NCI-H128 (cell line): ENCODE results near the gene ST8SIA6.
A peak's percentile ranks its signal among the peaks of the same experiment; 100 is the strongest.

ENCODE experiments used
- DNase-seq: peaks from one replicate; lab custom pipeline; 2025; ENCODE audit not compliant: unreplicated experiment; lab: John Stamatoyannopoulos, UW

Gene ST8SIA6

GRCh38 chr10:17387861-17388503, 66.4 kb downstream of the ST8SIA6 start:
- DNase-seq, result peak; percentile 7

GRCh38 chr10:17386616-17387075, 67.7 kb downstream of the ST8SIA6 start:
- DNase-seq, result no peak

- no peak for DNase-seq
Measured at GRCh38 chr10:17386021-17386420, 68.4 kb downstream of the ST8SIA6 start.

GRCh38 chr10:17385066-17385465, 69.3 kb downstream of the ST8SIA6 start:
- DNase-seq, result no peak

- no peak for DNase-seq
Measured at GRCh38 chr10:17383801-17384555, 70.4 kb downstream of the ST8SIA6 start.

GRCh38 chr10:17381502-17382142, 72.8 kb downstream of the ST8SIA6 start:
- DNase-seq, result no peak

GRCh38 chr10:17380888-17381287, 73.5 kb downstream of the ST8SIA6 start:
- no peak for DNase-seq

GRCh38 chr10:17380016-17380415, 74.4 kb downstream of the ST8SIA6 start:
- no peak for DNase-seq

GRCh38 chr10:17379151-17379690, 75.2 kb downstream of the ST8SIA6 start:
- no peak for DNase-seq

- no peak for DNase-seq
Measured at GRCh38 chr10:17375936-17376584, 78.3 kb downstream of the ST8SIA6 start.

GRCh38 chr10:17368708-17369272, 85.6 kb downstream of the ST8SIA6 start:
- no peak for DNase-seq

- DNase-seq, result no peak
Measured at GRCh38 chr10:17366705-17367104, 87.7 kb downstream of the ST8SIA6 start.

GRCh38 chr10:17365402-17365801, 89.0 kb downstream of the ST8SIA6 start:
- no peak for DNase-seq

- DNase-seq, result no peak
Measured at GRCh38 chr10:17358461-17358860, 95.9 kb downstream of the ST8SIA6 start.

- DNase-seq, result no peak
Measured at GRCh38 chr10:17357781-17358180, 96.6 kb downstream of the ST8SIA6 start.

GRCh38 chr10:17356820-17357219, 97.6 kb downstream of the ST8SIA6 start:
- DNase-seq, result no peak

GRCh38 chr10:17354781-17355180, 99.6 kb downstream of the ST8SIA6 start:
- DNase-seq, result no peak

GRCh38 chr10:17353568-17354300, 100.7 kb downstream of the ST8SIA6 start:
- no peak for DNase-seq

- DNase-seq, result no peak
Measured at GRCh38 chr10:17352583-17352982, 101.8 kb downstream of the ST8SIA6 start.

GRCh38 chr10:17351506-17351905, 102.9 kb downstream of the ST8SIA6 start:
- no peak for DNase-seq
